HepG2 (cell line): ENCODE data around the gene RFC1. TPM values are rescaled to one million over a fixed set of nuclear protein-coding genes. Genes with fewer than 3 reads are reported as not detected.

Source experiments
- ARHGAP35 ChIP-seq: sonication (generic); formaldehyde crosslinking; IDR thresholded peaks from 2 replicates; pipeline ENCODE4 v1.9.0; 2022; ENCODE audit warnings: mild to moderate bottlenecking, inconsistent platforms, moderate library complexity, missing genetic modification reagents, borderline replicate concordance
- FOXM1 ChIP-seq: sonication (generic); formaldehyde crosslinking; IDR thresholded peaks from 2 replicates; pipeline ENCODE4 v1.5.0; 2020; ENCODE audit warnings: missing genetic modification reagents
- KDM4B ChIP-seq: sonication (generic); formaldehyde crosslinking; IDR thresholded peaks from 2 replicates; pipeline ENCODE4 v1.4.0; 2020; ENCODE audit warnings: missing genetic modification reagents
- KLF16 ChIP-seq, 2 experiments: sonication (generic) in 1 of 2; formaldehyde crosslinking in 1 of 2; IDR thresholded peaks; 2 replicates each; pipeline versions ENCODE4 v1.6.1 to v1.8.0; 2016 to 2023; ENCODE audit warnings: missing genetic modification reagents in 2 of 2, missing compliant biosample characterization in 1 of 2
- LCORL ChIP-seq, 2 experiments: fragments of 450-650 bp in 1 of 2; sonication (generic) in 1 of 2; formaldehyde crosslinking in 1 of 2; IDR thresholded peaks; 2 replicates each; pipeline versions ENCODE4 v1.5.0 to v1.6.1; 2017 to 2020; ENCODE audit warnings: antibody characterized with exemption in 1 of 2, missing genetic modification reagents in 1 of 2
- MAF1 ChIP-seq: sonication (generic); formaldehyde crosslinking; IDR thresholded peaks from 2 replicates; pipeline ENCODE4 v1.5.0; 2020; ENCODE audit warnings: missing genetic modification reagents, borderline replicate concordance
- MBD4 ChIP-seq: IDR thresholded peaks from 2 replicates; pipeline ENCODE4 v1.6.1; 2012; ENCODE audit warnings: low read length, inconsistent platforms, borderline replicate concordance
- SP1 ChIP-seq, 2 experiments: fragments of 450-650 bp in 1 of 2; sonication (generic) in 1 of 2; formaldehyde crosslinking in 1 of 2; IDR thresholded peaks; 2 replicates each; pipeline versions ENCODE4 v1.4.0 to v1.6.1; 2016 to 2020; ENCODE audit warnings: missing genetic modification reagents in 1 of 2
- SP4 ChIP-seq: sonication (generic); formaldehyde crosslinking; IDR thresholded peaks from 2 replicates; pipeline ENCODE4 v1.8.1; 2023; ENCODE audit warnings: mild to moderate bottlenecking, missing genetic modification reagents
- TBL1XR1 ChIP-seq: fragments of 150-350 bp; IDR thresholded peaks from 2 replicates; pipeline ENCODE4 v1.6.1; 2014; ENCODE audit warnings: borderline replicate concordance, low read length; ENCODE audit not compliant: partially characterized antibody
- TBP ChIP-seq: sonication (generic); formaldehyde crosslinking; IDR thresholded peaks from 2 replicates; pipeline ENCODE4 v1.5.0; 2020; ENCODE audit warnings: missing genetic modification reagents
- ZNF136 ChIP-seq: sonication (generic); formaldehyde crosslinking; IDR thresholded peaks from 2 replicates; pipeline ENCODE4 v1.8.1; 2022; ENCODE audit warnings: low read depth, mild to moderate bottlenecking, moderate library complexity, missing genetic modification reagents
- ZNF20 ChIP-seq: sonication (generic); formaldehyde crosslinking; IDR thresholded peaks from 2 replicates; pipeline ENCODE4 v1.4.0; 2020; ENCODE audit warnings: mild to moderate bottlenecking, moderate library complexity, missing genetic modification reagents
- ZNF780A ChIP-seq: sonication (generic); formaldehyde crosslinking; IDR thresholded peaks from 2 replicates; pipeline ENCODE4 v1.8.0; 2022; ENCODE audit warnings: mild to moderate bottlenecking, missing genetic modification reagents, moderate library complexity
- ZSCAN25 ChIP-seq: sonication (generic); formaldehyde crosslinking; IDR thresholded peaks from 2 replicates; pipeline ENCODE4 v1.8.0; 2022; ENCODE audit warnings: mild to moderate bottlenecking, missing genetic modification reagents
- ZSCAN9 ChIP-seq: IDR thresholded peaks from 2 replicates; pipeline ENCODE4 v1.6.1; 2016; ENCODE audit warnings: borderline replicate concordance
- polyA plus RNA-seq, 8 experiments: library from polyadenylated mRNA; depleted of rRNA in 3 of 8; stranded (reverse) in 7 of 8; unstranded in 1 of 8; fragments of >200 nt; fragmentation: Illumina TruSeq in 4 of 8; extraction: Trizol in 4 of 8; gene quantifications; 2 replicates each; pipeline versions ENCODE4 v1.2.1 to v1.2.3, GENCODE V29; 2011 to 2016; ENCODE audit warnings: low read depth in 4 of 8, missing spikeins in 1 of 8, mixed read lengths in 1 of 8; ENCODE audit not compliant: insufficient read depth in 1 of 8
- total RNA-seq, 5 experiments: library from RNA; depleted of rRNA; stranded (reverse); fragments of >200 nt; fragmentation: Illumina TruSeq; extraction: Trizol; gene quantifications; 2 replicates each; pipeline ENCODE4 v1.2.3, GENCODE V29; 2016; ENCODE audit warnings: low read depth in 1 of 5
- TF ChIP-seq, protein P1 (sequence below): IDR thresholded peaks from 2 replicates; pipeline ENCODE4 v1.6.1; 2018; ENCODE audit warnings: missing genetic modification reagents
- TF ChIP-seq, protein P2 (sequence below): IDR thresholded peaks from 2 replicates; pipeline ENCODE4 v1.6.1; 2016; ENCODE audit warnings: low read depth
- TF ChIP-seq, protein P3 (sequence below): sonication (generic); formaldehyde crosslinking; IDR thresholded peaks from 2 replicates; pipeline ENCODE4 v1.5.0; 2020; ENCODE audit warnings: missing genetic modification reagents
- TF ChIP-seq, protein P4 (sequence below): sonication (generic); formaldehyde crosslinking; IDR thresholded peaks from 2 replicates; pipeline ENCODE4 v1.5.0; 2020; ENCODE audit warnings: mild to moderate bottlenecking, missing genetic modification reagents, borderline replicate concordance

RFC1 gene
- total and polyA plus RNA-seq, 2 of the 13 experiments (the other 11 are each of a cell fraction or from before 2014, with no cell fraction given), result 15.9 to 78.8 TPM

DNA sequence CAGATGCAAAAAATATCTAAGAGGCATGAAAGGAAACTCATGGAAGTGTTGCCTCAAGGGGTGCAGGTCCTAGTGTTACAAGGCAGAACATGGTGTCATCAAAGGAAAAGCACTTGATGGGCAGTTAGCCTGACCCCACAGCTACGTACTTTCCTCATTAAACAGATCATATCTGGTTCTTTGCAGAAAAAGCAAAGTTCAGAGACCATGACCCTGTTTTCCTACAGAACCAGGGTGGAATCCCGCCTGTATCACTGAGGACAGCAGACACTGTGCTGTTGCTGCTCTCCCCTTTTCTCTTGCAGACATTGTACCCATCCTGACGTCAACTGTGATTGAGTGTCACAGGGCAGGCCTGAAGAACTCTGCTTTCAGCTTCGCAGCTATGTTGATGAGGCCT, 91.7 kb downstream of the RFC1 start (continued):
- TF ChIP-seq, protein P1, sequence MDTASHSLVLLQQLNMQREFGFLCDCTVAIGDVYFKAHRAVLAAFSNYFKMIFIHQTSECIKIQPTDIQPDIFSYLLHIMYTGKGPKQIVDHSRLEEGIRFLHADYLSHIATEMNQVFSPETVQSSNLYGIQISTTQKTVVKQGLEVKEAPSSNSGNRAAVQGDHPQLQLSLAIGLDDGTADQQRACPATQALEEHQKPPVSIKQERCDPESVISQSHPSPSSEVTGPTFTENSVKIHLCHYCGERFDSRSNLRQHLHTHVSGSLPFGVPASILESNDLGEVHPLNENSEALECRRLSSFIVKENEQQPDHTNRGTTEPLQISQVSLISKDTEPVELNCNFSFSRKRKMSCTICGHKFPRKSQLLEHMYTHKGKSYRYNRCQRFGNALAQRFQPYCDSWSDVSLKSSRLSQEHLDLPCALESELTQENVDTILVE (CRISPR knock-in tag), result no peak
- TF ChIP-seq, protein P2, sequence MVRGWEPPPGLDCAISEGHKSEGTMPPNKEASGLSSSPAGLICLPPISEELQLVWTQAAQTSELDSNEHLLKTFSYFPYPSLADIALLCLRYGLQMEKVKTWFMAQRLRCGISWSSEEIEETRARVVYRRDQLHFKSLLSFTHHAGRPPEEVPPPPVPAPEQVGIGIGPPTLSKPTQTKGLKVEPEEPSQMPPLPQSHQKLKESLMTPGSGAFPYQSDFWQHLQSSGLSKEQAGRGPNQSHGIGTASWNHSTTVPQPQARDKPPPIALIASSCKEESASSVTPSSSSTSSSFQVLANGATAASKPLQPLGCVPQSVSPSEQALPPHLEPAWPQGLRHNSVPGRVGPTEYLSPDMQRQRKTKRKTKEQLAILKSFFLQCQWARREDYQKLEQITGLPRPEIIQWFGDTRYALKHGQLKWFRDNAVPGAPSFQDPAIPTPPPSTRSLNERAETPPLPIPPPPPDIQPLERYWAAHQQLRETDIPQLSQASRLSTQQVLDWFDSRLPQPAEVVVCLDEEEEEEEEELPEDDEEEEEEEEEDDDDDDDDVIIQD (CRISPR knock-in tag), result peak; percentile 37; the same call in 1 of the 2 replicates
- TF ChIP-seq MBD4 (no peak), SP4 (no peak), ZNF20 (CRISPR knock-in tag) (no peak), KDM4B (CRISPR knock-in tag) (no peak), ZSCAN9 (CRISPR knock-in tag) (no peak), TBP (CRISPR knock-in tag) (no peak), KLF16 (CRISPR knock-in tag; IDR thresholded peaks at IDR 0.05) (no peak), MAF1 (CRISPR knock-in tag) (no peak), SP1 (IDR thresholded peaks at IDR 0.05) (no peak), SP1 (CRISPR knock-in tag; IDR thresholded peaks at IDR 0.05) (no peak), TBL1XR1 (no peak), ARHGAP35 (CRISPR knock-in tag) (no peak), FOXM1 (CRISPR knock-in tag) (no peak), ZNF780A (CRISPR knock-in tag) (no peak), ZNF136 (CRISPR knock-in tag) (no peak), ZSCAN25 (no peak), LCORL (IDR thresholded peaks at IDR 0.05) (no peak), LCORL (CRISPR knock-in tag; IDR thresholded peaks at IDR 0.05) (no peak)
- TF ChIP-seq, protein P3, sequence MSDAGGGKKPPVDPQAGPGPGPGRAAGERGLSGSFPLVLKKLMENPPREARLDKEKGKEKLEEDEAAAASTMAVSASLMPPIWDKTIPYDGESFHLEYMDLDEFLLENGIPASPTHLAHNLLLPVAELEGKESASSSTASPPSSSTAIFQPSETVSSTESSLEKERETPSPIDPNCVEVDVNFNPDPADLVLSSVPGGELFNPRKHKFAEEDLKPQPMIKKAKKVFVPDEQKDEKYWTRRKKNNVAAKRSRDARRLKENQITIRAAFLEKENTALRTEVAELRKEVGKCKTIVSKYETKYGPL (CRISPR knock-in tag), result no peak
- TF ChIP-seq, protein P4, sequence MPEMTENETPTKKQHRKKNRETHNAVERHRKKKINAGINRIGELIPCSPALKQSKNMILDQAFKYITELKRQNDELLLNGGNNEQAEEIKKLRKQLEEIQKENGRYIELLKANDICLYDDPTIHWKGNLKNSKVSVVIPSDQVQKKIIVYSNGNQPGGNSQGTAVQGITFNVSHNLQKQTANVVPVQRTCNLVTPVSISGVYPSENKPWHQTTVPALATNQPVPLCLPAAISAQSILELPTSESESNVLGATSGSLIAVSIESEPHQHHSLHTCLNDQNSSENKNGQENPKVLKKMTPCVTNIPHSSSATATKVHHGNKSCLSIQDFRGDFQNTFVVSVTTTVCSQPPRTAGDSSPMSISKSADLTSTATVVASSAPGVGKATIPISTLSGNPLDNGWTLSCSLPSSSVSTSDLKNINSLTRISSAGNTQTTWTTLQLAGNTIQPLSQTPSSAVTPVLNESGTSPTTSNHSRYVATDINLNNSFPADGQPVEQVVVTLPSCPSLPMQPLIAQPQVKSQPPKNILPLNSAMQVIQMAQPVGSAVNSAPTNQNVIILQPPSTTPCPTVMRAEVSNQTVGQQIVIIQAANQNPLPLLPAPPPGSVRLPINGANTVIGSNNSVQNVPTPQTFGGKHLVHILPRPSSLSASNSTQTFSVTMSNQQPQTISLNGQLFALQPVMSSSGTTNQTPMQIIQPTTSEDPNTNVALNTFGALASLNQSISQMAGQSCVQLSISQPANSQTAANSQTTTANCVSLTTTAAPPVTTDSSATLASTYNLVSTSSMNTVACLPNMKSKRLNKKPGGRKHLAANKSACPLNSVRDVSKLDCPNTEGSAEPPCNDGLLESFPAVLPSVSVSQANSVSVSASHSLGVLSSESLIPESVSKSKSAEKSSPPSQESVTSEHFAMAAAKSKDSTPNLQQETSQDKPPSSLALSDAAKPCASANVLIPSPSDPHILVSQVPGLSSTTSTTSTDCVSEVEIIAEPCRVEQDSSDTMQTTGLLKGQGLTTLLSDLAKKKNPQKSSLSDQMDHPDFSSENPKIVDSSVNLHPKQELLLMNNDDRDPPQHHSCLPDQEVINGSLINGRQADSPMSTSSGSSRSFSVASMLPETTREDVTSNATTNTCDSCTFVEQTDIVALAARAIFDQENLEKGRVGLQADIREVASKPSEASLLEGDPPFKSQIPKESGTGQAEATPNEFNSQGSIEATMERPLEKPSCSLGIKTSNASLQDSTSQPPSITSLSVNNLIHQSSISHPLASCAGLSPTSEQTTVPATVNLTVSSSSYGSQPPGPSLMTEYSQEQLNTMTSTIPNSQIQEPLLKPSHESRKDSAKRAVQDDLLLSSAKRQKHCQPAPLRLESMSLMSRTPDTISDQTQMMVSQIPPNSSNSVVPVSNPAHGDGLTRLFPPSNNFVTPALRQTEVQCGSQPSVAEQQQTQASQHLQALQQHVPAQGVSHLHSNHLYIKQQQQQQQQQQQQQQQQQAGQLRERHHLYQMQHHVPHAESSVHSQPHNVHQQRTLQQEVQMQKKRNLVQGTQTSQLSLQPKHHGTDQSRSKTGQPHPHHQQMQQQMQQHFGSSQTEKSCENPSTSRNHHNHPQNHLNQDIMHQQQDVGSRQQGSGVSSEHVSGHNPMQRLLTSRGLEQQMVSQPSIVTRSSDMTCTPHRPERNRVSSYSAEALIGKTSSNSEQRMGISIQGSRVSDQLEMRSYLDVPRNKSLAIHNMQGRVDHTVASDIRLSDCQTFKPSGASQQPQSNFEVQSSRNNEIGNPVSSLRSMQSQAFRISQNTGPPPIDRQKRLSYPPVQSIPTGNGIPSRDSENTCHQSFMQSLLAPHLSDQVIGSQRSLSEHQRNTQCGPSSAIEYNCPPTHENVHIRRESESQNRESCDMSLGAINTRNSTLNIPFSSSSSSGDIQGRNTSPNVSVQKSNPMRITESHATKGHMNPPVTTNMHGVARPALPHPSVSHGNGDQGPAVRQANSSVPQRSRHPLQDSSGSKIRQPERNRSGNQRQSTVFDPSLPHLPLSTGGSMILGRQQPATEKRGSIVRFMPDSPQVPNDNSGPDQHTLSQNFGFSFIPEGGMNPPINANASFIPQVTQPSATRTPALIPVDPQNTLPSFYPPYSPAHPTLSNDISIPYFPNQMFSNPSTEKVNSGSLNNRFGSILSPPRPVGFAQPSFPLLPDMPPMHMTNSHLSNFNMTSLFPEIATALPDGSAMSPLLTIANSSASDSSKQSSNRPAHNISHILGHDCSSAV (CRISPR knock-in tag), result no peak
